ENCODE results near the gene FRRS1L.

FRRS1L gene, protein sequence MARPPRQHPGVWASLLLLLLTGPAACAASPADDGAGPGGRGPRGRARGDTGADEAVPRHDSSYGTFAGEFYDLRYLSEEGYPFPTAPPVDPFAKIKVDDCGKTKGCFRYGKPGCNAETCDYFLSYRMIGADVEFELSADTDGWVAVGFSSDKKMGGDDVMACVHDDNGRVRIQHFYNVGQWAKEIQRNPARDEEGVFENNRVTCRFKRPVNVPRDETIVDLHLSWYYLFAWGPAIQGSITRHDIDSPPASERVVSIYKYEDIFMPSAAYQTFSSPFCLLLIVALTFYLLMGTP

DNA sequence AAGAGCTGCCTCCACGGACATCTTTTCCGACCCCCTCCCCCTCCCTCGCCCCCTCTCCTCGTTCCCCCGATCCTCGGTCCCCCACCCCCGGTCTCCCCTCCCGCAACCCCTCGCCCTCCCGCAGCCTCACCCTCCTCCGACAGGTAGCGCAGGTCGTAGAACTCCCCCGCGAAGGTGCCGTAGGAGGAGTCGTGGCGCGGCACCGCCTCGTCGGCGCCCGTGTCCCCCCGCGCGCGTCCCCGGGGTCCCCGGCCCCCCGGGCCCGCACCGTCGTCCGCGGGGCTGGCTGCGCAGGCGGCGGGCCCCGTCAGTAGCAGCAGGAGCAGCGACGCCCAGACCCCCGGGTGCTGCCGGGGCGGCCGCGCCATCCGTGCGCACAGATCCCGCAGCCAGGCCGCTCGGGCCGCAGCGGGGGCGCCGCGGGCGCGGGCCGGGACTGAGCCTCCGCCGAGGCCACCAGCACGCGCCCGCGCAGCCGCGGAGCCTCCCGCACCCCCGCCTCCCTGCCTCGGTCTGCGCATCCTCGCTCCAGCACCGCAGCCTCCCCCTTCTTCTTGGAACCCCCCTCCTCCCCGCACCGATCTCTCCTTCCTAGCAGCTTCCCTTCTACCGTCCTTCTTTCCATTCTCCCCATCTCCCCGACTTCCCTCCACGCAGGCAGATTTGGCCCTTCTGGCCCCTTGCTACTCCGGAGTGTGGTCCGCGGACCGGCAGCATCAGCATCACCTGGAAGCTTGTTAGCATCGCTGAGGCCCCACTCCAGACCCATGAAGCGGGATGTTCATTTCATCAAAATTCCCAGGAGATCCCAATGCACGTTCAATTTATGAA is at the start of gene FRRS1L:
Gene FRRS1L, minus strand, starts transcription at position 479 of the 831 bp plus-strand sequence. Its CDS starts 111 bp downstream, at position 368.
- DNase-seq = no peak

DNA sequence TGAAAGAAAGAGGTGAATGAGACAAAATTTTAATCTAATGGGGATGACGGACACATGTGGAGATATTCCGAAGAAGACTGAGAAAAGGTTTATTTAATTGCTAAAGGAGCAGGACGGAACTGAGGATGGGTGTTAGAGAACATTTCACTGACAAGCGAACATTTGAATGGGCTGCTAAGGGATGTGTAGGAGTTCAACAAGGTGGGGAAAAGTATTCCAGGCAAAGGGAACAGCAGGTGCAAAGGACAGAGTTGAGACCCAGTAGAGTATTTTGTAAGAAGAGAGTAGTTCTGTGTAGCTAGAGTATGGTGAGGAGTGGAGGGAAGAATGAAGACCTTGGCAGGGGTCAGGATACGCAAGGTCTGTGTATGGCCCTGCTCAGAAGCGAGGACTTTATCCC is 47.4 kb upstream of the FRRS1L start:
- no peak for DNase-seq

DNA sequence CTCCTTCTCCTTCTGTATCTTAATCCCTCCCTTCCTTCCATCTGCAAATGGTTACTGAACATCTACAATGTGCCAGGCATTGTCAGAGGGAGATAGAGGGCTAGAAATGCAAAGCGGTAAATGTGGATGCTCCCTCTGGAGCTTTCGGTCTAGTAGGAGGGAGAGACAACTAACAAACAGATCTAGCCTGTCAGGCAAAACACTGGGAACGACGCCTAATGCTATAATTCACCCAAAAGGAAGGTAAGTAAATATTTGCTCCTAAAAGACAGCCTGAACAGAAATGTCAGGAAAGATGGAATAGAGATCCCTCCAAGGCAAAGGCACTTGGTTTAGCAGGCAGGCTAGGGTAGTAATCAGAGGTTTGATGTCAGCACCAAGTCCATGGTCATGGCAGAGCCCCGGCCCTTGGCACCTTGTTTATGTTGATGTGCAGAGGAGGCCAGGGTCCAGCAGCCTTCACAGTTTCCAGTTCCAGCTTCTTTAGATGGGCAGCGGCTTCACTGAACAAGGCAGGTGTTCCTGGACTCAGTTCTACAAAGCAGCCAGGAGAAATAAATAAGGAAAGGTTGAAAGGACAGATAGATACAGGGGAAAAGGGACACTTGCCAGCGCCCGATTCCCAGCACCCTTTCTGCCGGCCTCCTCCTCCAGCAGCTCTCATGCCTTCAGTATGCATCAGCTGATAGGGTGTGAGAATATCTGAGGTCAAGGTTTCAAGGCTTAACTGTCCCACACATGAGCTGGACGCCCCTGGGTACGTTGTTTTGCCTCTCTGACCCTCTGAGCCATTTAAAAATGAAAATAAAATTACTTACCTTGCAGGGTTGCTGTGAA is 46.5 kb upstream of the FRRS1L start:
- no peak for DNase-seq

DNA sequence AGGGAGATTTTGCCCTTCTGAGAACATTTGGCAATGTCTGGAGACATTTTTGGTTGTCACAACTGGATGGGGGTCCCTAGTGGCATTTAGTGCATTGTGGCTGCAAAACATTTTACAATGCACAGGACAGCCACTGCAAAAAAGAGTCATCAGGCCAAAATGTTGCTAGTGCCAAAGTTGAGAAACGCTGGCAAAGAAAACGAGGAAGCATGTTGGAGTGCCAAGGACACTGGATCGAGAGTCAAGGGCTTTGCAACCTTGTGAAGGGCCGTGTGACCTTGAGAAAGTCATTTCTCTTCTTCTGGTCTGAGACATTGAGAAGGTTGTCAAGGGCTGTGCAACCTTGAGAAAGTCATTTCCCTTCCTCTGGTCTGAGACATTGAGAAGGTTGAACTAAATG is 45.7 kb upstream of the FRRS1L start:
- no peak for DNase-seq

DNA sequence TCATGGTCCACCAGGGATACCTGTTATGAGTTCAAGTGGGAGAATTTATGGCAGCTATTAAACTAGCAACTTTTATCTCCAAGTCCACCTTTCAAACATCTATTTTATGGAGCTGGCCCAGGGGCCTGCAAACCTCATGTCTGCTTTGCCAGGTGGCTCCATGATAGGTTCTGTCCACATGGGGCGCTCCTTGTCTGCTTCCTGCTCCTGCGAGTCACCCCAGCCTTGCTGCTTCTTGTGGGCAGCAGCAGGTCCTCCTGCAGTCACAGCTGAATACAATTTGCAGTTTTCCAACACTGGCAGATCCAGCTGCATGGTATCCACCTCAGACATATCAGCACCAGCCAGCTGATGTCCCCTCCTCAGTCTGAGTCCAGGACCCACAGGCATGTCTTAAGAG is 39.6 kb upstream of the FRRS1L start:
- no peak for DNase-seq

DNA sequence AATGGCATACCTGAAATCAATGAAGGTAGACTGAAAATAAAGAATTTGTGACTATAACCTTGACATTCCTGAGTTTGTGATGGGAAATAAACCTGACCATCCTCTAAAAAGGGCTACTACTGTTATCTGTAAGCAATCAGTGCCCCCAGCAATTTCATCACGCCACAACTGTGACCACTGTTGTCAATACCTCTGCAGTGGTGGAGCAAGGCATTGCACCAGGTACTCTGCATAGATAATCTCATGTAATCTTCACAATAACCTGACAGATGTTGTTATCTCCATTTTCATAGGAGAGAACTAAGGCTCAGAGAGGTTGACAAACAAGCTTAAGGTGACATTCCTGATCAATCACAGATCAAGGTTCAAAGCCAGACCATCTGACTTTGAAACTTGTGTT is 38.5 kb upstream of the FRRS1L start:
- no peak for DNase-seq

DNA sequence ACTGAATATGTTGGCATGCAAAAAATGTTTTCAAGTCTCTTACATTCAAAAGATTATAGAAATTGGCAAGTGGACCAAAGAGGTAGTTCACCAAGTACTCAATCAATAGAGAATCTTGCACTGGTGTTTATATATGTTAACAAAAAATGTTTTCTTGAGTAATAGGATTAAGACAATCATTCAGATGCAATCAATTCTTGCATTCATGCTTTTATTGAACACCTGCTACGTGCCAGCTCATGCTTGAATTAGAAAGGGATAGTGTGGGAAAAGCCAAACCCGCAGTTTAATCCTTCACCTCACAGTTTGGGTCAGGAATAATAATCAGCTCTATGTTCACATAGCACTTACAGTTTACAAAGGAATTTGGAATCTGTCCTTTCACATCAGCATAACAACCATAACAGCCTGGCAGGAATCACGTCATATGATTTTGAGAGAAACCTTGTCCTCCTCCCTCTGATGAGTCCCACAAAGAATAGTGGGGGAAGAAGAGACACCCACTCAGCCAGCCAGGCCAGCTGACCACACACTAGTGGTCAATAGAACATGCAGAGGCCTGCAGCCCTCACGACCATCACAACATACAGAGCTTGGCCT is 36.8 kb upstream of the FRRS1L start:
- no peak for DNase-seq

DNA sequence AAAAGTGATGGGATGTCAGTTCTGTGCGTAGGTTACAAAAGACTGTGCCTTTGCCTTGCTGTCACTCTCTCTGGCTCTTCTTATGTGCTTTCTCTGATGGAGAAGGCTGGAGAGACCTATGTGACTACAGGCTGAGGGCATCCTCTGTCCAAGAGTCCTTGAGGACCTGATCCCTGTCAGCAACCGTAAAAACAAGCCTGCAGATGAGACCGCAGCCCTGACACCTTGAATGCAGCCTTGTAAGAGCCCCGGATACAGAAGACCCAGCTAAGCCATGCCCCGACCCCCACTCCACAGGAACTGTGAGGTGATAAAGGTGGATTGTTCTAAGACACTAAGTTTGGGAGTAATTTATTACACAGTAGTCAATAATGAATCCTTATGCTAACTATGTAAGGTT is 32.6 kb upstream of the FRRS1L start:
- no peak for DNase-seq

DNA sequence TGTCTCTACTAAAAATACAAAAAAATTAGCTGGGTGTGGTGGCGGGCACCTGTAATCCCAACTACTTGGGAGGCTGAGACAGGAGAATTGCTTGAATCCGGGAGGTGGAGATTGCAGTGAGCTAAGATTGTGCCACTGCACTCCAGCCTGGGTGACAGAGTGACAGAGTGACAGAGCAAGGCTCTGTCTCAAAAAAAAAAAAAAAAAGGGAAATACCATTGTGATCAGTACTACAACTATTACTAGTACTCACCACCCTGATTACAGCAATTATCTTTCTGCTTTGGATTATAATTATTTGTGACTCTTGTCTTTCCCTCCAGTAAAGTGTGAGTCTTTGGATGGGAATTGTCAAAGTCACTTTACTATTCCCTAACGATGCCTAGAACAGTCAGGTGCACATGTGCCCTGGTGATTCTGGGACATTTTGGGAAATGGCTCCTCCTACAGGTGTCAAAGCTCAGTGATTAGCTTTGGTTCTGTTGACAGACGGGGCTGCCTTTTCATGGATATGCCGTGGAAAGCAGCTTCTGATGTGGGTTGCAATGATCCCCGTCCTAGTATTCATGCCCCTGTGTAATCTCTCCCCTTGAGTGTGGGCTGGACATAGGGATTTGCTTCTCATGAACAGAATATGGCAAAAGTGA is 31.8 kb upstream of the FRRS1L start:
- DNase-seq = no peak

DNA sequence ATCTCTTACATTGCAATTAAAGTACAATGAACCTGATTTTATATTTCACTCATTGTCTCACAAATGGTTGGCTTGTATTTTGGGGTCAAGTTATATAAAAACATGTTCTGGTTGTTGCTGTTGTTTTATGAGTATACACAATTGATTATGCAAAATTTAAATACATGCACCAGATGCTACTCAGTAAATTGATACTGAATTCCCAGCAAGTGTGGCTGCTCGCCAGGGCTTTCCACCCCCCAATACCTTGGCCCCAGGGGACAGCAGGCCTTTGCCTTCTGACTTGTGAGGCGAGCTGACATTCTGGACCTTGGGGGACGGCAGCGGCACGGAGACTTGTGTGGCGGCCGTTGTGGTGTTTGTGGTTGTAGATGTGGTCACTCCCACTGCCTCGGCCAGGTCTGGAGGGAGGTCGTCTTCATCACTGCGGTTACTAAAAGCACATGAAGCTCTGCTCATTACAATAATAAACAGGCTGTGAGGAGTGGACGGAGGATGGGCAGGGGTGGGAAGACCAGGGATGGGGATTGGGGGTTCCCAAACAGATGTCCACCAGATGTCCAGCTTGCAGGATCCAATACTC is 27.0 kb upstream of the FRRS1L start:
- DNase-seq = no peak

DNA sequence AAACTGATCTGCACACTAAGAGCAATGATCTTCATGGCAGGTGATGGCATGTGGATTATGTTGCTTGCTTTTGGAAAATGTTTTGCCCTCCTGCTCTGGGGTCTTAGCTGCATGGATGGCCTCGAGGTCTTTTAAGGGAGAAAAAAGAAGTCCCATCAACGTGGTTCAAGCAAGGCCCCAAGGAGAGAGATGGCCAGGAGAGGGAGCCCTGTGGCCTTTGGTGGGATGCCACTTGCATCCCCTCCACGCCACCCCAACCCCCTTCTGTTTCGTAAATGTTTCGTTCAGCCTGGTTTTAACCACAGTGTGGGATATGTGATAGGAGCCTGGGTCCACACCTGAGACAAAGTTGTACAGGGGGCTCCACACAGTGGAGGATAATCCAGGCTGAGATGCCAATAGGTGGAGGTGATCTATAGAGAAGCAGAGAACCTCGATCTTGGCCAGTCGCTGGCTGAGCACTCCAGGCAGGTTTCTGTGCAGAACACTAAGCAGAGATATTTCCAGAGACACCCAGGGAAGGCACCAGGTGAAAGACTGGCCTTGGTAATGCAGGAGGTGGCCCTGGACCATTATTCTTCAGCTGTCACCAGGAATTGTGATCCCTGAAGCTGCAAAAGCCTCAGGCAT is 25.8 kb upstream of the FRRS1L start:
- DNase-seq = no peak

DNA sequence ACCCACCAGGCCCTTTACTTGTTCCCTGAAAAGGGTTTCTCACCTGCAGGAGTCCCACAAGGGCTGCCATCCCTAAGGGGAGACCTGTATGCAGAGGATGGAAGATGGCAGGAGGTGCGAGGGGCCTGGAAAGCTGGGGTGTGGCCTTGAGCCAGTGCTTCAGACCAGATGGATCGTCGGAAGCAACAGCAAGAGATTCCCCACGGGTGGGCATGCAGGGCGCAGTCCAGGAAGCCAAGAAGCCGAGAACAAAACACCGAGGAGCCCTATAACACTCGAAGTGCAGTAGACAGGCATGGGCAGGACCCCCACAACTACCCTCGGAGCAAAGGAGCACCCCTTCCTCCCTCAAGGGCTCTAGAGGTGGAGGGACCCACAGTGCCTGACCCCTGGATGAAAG is 24.7 kb upstream of the FRRS1L start:
- no peak for DNase-seq

DNA sequence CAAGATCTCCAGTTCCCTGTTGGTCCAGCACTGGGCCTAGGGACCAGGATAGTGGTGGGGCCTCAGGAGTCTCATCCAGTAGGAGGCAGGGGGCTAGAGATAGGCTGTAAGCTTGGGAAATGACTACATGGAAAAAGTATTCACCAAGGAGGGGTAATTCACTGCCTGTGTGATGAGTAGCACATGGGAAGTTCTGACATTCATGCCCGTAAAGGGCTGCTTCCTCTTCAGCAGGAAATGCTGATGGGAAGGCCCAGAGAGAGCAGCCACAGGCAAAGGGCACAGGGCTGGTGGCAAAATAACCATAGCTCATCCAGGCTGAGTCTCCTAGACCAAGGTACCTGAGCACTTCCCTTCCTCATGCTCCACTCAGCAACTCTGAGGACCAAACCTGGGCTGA is 23.1 kb upstream of the FRRS1L start:
- DNase-seq = no peak

DNA sequence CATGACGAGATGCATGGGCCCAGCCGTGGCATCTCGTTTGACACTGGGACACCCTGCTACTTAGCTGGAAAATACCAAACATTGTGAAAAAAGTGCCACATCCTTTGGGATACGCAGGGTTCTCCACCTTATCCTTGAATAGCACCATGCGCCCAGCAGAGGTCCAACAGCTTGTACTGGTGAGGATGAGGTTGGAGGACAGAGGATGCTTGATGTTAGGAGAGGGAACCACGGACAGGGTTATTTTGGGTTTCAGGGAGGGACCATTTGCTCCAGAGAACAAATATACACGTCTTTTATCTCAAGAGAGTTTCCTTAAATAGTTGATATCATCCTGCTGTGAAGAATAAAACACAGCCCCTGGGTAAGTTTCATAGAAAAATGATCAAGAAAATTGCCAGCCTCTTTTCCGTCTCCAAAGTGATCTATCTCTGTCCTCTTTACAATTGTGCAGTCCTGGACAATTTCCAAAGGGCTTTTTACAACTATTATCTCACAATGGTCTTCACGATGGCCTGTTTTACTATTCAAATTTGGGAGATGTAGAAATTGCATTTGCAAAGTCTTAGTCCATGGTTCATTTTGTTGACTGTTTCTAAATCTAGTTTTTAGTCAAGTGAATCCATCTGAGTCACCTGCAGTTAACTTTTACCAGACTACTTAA is 19.9 kb upstream of the FRRS1L start:
- no peak for DNase-seq

DNA sequence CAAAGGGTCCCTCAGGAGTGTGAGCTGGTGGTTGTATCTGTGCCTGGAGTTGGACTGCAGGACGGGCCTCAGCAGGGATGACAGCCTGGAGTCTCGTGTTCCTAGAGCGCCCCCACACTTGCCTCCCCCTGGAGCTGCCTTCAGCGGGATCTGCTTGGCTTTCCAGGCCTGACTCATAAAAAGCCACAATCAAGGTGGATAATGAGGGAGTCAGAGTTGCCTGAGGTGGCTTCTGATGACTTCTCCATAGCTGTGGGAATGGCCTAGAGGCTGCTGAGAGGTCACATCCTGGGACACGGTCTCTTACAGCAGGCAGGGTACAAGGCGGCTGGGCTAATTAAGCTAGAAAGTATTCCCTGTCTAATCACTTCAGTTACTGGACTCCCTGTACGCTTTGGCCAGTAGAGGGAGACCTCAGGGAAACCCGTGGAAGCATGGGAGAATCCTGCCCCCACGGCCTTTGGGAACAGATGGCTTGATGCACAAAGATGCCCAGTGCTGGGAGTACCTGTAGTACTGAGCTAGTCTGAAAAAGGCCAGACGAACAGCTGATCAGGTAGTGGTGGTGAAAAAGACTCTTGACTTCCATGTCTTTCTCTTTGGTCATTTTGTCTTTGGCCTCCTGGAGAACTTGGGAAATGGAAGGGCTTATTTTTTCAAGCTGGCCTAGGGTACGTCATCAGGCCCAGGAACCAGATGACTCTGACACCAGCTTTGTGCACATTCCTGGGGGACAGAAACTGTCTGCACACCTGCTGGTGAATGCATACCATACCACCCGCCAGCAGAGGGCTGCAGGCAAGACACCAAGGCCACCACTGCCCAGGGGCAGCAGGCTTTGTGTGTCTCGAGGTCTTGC is 16.1 kb upstream of the FRRS1L start:
- DNase-seq = peak; percentile 11

DNA sequence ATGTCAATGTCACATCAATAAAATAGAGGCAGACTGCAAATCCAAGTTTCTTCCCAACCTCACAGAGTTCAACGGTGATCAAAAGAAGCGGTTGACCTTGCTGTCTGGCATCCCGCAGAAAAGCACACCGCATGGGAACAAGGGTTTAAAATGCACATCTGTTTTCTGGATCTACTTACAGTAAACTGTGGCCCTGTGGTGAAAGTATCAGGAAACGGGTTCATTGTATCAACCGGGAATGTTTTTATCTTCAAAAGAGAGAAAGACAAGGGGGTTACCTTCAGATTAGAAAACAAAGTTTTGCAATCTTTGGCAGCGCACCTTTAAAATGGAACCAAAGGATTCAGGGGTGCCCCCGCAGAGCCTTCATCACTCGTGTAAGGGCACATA is 15.5 kb upstream of the FRRS1L start:
- DNase-seq = no peak

DNA sequence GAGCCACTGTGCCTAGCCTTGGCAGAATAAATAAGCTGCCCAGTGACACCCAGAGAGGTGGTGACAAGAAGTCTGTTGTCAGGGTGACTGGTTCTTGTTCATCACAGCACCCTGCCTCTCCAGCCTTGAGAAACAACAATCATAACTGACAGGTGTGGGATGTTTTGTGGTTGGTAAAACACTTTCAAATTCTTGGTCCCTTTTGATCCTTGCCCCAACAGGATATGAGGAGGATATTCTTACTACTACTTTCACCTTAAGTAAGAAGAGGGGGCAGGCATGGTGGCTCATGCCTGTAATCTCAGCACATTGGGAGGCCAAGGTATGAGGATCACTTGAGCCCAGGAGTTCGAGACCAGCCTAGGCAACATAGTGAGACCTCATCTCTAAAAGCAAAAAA is 14.2 kb upstream of the FRRS1L start:
- peak; percentile 20 for DNase-seq

DNA sequence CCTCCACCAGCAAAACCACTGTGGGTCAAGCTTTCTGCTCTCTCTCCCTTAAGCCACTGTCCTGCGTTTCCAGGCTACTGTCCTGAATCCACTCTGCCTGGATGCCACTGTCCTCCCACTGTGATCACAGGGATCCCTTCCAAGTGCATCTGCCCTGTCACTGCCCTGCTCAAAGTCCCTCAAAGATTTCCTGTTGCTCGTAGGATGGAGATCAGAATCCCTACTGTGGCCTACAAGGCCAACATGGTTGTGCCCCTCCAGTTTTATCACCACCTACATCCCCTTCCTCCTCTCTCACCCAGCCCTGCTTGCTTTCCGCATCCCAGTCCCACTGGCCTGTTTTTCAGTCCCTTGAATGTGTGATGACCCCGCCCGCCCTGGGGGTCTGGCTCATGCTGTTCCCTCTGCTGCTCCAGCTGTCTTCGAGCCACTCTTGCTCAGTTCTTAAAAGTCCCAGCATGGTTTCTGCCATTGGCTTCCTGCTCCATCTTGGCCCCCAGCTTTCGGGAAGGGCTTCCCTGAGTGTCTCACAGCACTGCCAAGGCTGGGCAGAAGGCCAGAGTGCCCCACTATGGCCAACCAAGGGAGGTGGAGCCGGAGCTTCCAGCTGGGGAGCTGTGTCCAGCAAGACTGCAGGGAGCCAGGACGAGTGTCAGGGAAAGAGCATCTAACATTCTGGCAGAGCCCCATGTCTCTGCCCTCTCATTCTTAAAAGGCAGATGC is 12.9 kb upstream of the FRRS1L start:
- DNase-seq = no peak

DNA sequence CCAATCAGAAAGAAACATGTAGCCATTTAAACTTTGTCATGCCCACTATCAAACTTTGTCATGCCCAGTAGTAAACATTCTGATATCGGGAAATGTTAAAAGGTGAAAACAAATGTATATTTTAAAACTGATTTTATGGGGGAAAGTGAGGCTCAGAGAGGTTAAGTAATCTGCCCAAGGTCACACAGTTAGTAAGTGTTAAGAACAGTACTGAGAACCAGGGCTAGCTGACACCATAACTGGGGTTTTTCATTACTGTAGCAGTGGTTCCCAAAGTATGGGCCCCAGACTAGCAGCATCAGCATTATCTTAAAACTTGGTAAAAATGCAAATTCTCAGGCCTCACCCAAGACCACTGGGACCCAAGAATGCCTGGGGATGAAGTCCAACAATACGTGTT is 9.9 kb upstream of the FRRS1L start:
- DNase-seq = no peak

DNA sequence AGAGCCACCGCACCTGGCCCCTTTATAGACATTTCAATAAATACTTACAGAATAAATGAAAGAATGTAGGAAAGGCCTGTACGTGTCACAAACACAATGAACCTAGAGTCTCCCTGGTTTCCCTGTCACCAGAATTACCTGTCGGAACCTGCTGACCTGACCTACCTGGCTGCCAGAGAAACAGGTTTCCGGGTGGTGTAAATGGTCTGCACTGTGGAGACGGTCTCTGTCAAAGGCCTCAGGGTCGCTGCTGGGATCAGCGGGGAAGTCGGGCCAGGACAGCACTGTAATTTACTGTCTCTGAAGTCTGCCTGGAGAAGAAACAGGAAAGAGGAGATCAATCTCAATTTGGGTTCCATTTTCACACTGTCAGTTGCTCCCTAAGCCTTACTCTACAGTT is 9.3 kb upstream of the FRRS1L start:
- DNase-seq = no peak

Data from stimulated activated CD4-positive, alpha-beta T cell treated with anti-CD3 and anti-CD28 coated beads, Interleukin-4, amount 100 ng/mL, for 1 hour (primary cell).